HUDEP-2 (cell line): ENCODE measurements around the gene SIAE.
"Not testable (repeated sequence)": the region's sequence is repeated elsewhere in the genome, so short reads cannot be mapped to it uniquely, and the experiment has no call there.

Source experiments
- DNase-seq, 76 experiments: peaks; one replicate each; lab custom pipeline; 2025; ENCODE audit not compliant: unreplicated experiment in 76 of 76; lab: John Stamatoyannopoulos, UW

The SIAE gene

DNA sequence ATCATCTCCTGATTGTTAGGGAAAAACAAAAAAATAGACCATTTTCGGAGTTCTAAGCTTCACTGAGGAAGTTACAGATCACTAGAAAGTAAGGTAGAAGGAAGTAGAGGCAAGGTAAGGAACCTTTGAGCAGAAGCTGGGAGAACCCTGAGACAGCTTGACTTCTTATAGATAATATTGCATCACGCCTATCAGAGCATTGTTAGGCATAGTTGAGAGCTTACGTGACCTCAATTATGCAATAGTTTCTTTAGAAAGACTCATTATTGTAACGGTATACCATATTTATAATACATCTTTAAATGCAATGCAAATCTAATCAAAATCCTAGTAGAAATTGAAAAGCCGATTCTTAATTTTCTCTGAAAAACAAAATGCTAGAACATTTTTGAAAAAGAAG, 46.0 kb downstream of the SIAE start:
- DNase-seq, result no peak

DNA sequence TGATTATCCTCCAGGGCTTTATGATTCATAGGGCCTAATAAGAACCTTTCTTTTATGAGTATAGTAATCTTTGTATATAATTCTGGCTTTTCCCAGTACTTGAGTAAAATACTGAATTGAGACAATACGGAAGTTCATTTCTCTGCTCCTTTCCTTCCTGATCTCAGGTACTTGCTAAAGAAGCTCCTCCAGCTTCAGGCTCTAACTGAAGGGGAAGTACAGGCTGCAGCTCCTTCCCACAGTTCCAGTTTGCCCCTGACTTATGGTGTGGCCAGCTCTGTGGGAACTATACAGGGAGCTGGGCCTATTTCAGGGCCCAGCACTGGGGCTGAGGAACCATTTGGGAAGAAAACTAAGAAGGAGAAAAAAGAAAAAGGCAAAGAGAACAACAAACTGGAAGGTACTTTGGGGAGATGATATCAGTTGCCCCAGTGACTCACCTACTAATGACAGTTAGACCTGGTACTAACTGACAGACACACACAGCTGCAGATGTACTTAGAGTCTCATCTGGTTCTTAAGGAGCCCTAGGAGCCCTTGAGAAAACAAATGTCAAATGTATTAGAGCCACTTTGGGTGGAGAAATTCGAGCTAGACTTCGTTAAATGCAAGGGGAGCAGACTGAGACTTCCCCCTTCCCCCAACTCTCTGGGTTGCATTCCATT, 47.9 kb downstream of the SIAE start:
- peak in 2 of 76 experiments; percentile 7 to 24 for DNase-seq

GRCh38 chr11:124623861-124624525, 49.5 kb downstream of the SIAE start:
- DNase-seq, result no peak

GRCh38 chr11:124622531-124623451, 50.7 kb downstream of the SIAE start, which contains the start of gene TBRG1:
TSS of gene TBRG1 (plus strand) at chr11:124622864. CDS start at chr11:124623084, 220 bp downstream.
- DNase-seq, result peak in 74 of 76 experiments; percentile 30 to 87 (median 74)

DNA sequence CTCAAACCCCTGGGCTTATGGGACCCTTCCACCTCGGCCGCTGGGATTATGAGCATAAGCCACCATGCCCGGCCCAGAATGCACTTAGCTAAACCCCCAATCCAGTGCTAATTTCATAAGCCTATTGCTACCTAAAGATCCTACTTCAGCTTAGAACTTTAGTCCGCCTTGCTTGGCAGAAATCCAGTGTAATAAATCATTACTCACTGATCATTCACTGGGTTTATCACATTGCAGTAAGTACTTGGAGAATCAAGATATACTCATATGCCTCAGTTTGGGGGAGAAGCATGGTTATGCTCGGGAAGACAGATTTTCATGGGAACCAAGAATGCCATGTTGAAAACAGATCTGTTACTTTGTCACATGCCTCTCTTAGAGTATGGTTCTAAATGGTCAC, 54.7 kb downstream of the SIAE start:
- DNase-seq, result no peak

- no peak for DNase-seq
These were observed 60.8 kb downstream of the SIAE start for GRCh38 chr11:124612567-124613246.

DNA sequence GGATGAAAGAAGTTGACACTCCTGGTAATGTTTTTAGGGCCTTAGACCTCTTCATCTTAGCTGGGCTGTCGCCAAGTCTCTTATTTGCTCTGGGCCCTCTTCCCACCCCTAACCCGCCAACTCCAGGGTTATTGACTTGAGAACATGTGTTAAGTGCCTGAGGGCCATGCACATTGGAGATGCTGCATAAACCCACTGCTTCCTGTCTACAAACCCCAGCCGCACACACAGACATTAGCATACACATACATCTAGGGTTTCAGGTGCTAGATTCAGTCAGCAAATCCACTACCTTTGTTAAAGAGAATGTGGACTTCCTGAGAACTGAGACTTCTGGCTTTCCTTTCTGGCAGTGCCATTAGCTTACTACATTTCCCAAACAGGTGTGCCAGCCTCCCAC, 61.5 kb downstream of the SIAE start:
- DNase-seq, result no peak

DNA sequence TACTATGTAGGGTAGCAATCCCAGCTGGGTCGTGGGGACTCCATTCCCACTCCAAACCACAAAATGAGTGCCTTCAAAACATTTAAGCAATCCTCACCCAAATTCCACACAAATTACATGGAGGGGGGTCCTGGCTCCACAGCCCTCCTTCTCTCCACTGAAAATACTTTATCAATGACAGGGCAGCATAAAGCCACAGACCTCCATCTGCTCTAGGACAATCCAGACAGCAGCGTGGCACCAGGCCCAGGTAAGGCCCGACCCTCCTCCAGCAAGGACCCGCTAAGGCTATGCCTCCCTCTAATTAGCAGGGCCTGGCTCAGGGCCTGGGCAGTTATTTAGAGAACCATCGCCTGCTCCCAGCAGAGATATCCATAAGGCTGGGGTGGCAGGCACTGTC, 62.5 kb downstream of the SIAE start, which contains the start of gene PANX3:
TSS of gene PANX3 (plus strand) at position 365 of the 400 bp plus-strand sequence. CDS start 129 bp downstream, outside the sequence.
- DNase-seq, result no peak

DNA sequence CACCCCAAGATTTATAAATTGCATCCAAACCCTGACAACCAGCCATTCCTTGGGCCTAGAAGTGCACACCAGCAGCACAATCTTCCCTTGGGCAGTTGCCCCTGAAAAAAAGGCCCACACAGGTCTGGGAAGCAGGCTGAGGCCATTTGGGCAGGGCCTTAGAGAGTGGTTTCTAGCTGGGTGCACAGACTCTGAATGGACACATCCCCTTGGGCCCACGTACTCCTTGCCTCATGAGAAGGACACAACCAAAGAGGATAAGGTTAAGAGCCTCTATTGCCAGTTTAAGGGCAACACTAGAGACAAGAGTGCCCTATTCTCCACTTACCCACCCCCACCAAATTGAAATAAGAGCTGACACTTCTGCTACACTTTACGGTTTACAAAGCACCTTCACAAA, 63.2 kb downstream of the SIAE start:
- DNase-seq, result no peak

GRCh38 chr11:124608147-124608546, 65.4 kb downstream of the SIAE start:
- DNase-seq, result no peak

DNA sequence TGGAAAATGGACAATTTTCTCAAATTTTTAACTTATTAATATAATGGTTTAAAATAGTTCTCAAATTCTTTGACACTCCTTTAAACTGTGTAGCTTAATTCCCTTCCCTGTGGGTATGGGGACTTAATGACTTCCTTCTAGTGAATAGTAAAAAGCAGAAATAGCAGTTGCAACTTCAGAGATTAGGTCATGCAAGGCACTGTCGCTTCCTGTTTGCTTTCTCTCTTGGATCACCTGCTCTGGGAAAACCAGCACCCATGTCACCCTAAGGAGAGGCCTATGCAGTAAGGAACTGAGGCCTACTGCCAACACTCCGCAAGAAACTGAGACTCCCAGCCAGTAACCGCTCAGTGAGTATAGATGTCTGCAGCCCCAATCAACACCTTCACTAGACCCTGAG, 67.8 kb downstream of the SIAE start:
- DNase-seq, result no peak

GRCh38 chr11:124602723-124603122, 70.8 kb downstream of the SIAE start:
- not testable (repeated sequence) for DNase-seq

GRCh38 chr11:124602193-124602592, 71.3 kb downstream of the SIAE start:
- DNase-seq, result no peak

DNA sequence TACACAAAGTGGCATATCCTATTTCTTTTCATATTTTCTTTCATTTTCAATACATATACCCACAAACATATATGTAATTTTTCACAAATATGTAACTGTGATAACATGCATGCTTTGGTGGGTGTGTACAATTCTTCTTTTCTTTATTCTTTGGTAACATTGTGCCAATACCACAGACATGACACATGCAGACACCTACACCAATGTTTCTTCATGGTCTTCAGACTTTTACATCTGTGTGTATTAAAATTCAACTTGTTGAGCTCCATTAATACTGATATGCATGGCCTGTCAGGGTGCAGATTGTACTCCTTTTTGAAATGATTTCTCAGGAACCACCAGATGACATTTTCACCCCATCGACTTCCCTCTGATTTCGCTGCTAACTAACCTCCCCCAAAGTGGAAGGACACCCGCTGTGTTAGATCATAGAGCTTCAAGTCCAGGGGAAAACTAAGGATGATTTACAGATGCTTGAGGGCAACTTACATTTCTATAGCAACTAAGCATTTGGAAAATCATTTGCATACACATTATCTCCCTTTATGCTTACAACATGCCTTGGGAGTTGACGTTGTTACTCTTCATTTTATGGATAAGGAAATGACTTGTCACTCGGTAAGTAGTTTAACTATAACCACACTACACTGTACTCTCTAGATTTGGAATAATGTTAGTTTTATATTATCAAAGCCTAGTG, 72.8 kb downstream of the SIAE start:
- DNase-seq, result no peak

GRCh38 chr11:124597626-124598025, 75.9 kb downstream of the SIAE start:
- DNase-seq, result no peak

GRCh38 chr11:124595302-124595701, 78.2 kb downstream of the SIAE start:
- no peak for DNase-seq

DNA sequence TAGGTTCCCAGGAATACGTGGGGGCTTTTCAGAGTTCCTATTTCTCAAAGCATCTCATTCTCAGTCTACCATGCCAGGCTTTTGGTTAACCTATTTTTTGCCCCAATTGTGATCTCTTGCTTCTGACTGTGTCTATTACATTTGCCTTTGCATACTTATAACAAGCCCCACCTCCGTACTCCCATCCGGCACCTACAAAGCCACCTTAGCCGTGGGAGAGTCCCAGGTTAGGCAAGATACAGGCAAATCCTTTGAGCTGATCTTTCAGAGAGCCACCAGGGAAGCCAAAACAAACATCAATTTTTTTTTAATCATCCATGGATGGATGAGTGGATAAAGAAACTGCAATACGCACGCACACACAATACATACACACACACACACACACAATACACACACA, 80.9 kb downstream of the SIAE start:
- no peak for DNase-seq

GRCh38 chr11:124591430-124591829, 82.1 kb downstream of the SIAE start:
- no peak for DNase-seq

GRCh38 chr11:124586238-124586860, 87.2 kb downstream of the SIAE start:
- DNase-seq, result peak in 37 of 76 experiments; percentile 1 to 46 (median 17)
